Middle frontal gyrus (tissue), 1 donor: ENCODE measurements around the gene CRB3.
"Not testable (repeated sequence)": the region's sequence is repeated elsewhere in the genome, so short reads cannot be mapped to it uniquely, and the experiment has no call there.

Experiments used
- DNase-seq: peaks from one replicate; pipeline ENCODE4 v3.0.0-alpha.2; 2015; ENCODE audit warnings: low spot score; ENCODE audit errors: extremely low spot score

The CRB3 gene

GRCh38 chr19:6491802-6492592 lies 27.9 kb downstream of the CRB3 start:
- DNase-seq = no peak

GRCh38 chr19:6494438-6495036 lies 30.5 kb downstream of the CRB3 start:
- no peak for DNase-seq

- no peak for DNase-seq
Observed at GRCh38 chr19:6495947-6496346, 31.9 kb downstream of the CRB3 start.

GRCh38 chr19:6498294-6499036 lies 34.4 kb downstream of the CRB3 start:
- DNase-seq = no peak

- DNase-seq = no peak
Observed at GRCh38 chr19:6499052-6499790, 35.1 kb downstream of the CRB3 start.

GRCh38 chr19:6500837-6501739 lies 37.0 kb downstream of the CRB3 start:
- no peak for DNase-seq

- DNase-seq = peak; percentile 70
Observed at GRCh38 chr19:6501740-6502648, 37.9 kb downstream of the CRB3 start, which contains the start of gene TUBB4A. TUBB4A (minus strand) TSS chr19:6502309; CDS start chr19:6502212, 97 bp downstream.

GRCh38 chr19:6503407-6504201 lies 39.5 kb downstream of the CRB3 start:
- DNase-seq = no peak

- DNase-seq = not testable (repeated sequence)
Observed at GRCh38 chr19:6508028-6508771, 44.1 kb downstream of the CRB3 start.

GRCh38 chr19:6509118-6509971 lies 45.3 kb downstream of the CRB3 start:
- DNase-seq = peak; percentile 77

GRCh38 chr19:6510618-6511017 lies 46.5 kb downstream of the CRB3 start:
- no peak for DNase-seq

GRCh38 chr19:6514089-6514488 lies 50.0 kb downstream of the CRB3 start:
- no peak for DNase-seq

GRCh38 chr19:6514926-6515544 lies 51.0 kb downstream of the CRB3 start:
- DNase-seq = no peak

GRCh38 chr19:6516018-6516658 lies 52.1 kb downstream of the CRB3 start:
- DNase-seq = peak; percentile 87
